ENCODE measurements around the gene FAM241A.

DNA sequence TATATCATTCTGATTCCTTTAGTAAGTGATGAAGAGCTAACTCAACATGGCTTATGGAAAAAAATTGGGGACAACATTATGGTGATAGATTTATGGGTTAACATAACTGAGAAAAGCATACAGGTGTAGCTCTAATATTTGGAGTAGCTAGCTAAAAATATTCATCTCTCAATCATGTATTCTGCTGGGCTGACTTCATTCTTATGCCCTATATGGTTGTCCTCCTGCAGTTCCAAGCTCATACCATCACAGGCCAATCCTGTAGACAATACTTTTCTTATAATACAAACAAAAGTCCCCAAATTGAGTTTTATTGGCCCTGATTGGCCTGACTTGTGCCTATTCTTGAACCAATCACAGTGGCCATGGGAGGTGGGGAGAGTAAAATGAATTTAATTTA is 6.7 kb upstream of the FAM241A start:
- TF ChIP-seq, protein P1, sequence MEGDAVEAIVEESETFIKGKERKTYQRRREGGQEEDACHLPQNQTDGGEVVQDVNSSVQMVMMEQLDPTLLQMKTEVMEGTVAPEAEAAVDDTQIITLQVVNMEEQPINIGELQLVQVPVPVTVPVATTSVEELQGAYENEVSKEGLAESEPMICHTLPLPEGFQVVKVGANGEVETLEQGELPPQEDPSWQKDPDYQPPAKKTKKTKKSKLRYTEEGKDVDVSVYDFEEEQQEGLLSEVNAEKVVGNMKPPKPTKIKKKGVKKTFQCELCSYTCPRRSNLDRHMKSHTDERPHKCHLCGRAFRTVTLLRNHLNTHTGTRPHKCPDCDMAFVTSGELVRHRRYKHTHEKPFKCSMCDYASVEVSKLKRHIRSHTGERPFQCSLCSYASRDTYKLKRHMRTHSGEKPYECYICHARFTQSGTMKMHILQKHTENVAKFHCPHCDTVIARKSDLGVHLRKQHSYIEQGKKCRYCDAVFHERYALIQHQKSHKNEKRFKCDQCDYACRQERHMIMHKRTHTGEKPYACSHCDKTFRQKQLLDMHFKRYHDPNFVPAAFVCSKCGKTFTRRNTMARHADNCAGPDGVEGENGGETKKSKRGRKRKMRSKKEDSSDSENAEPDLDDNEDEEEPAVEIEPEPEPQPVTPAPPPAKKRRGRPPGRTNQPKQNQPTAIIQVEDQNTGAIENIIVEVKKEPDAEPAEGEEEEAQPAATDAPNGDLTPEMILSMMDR (IDR thresholded peaks at IDR 0.05; ENCODE audit: insufficient read depth, low read length), result no peak
- no peak for TF ChIP-seq POLR2AphosphoS5 (IDR thresholded peaks at IDR 0.05; ENCODE audit: low read depth)
- TF ChIP-seq, protein P2, sequence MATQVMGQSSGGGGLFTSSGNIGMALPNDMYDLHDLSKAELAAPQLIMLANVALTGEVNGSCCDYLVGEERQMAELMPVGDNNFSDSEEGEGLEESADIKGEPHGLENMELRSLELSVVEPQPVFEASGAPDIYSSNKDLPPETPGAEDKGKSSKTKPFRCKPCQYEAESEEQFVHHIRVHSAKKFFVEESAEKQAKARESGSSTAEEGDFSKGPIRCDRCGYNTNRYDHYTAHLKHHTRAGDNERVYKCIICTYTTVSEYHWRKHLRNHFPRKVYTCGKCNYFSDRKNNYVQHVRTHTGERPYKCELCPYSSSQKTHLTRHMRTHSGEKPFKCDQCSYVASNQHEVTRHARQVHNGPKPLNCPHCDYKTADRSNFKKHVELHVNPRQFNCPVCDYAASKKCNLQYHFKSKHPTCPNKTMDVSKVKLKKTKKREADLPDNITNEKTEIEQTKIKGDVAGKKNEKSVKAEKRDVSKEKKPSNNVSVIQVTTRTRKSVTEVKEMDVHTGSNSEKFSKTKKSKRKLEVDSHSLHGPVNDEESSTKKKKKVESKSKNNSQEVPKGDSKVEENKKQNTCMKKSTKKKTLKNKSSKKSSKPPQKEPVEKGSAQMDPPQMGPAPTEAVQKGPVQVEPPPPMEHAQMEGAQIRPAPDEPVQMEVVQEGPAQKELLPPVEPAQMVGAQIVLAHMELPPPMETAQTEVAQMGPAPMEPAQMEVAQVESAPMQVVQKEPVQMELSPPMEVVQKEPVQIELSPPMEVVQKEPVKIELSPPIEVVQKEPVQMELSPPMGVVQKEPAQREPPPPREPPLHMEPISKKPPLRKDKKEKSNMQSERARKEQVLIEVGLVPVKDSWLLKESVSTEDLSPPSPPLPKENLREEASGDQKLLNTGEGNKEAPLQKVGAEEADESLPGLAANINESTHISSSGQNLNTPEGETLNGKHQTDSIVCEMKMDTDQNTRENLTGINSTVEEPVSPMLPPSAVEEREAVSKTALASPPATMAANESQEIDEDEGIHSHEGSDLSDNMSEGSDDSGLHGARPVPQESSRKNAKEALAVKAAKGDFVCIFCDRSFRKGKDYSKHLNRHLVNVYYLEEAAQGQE (IDR thresholded peaks at IDR 0.05; ENCODE audit: insufficient replicate concordance, low read depth), result no peak
